Muscle of arm (tissue), 12 donors: ENCODE measurements around the gene RPL31. TPM values are rescaled to one million over a fixed set of nuclear protein-coding genes. Genes with fewer than 3 reads are reported as not detected.
A peak's percentile ranks its signal among the peaks of the same experiment; 100 is the strongest.

Source experiments
- DNase-seq: peaks from one replicate; pipeline ENCODE4 v3.0.0-alpha.2; 2013
- polyA plus RNA-seq, 12 donors: library from polyadenylated mRNA; unstranded; fragments of 120-200 nt; gene quantifications; one replicate each; pipeline ENCODE4 v1.2.1, GENCODE V29; 2013; ENCODE audit not compliant: insufficient read length in 12 of 12

Gene RPL31
- polyA plus RNA-seq, 12 donors, result 2,083 to 3,992 (median 3,612) TPM; not detected in 1

GRCh38 chr2:100967716-100968115, 34.4 kb upstream of the RPL31 start:
- DNase-seq, result no peak

- DNase-seq, result no peak
These were observed 33.6 kb upstream of the RPL31 start for GRCh38 chr2:100968146-100969145.

GRCh38 chr2:100969998-100970397, 32.1 kb upstream of the RPL31 start:
- DNase-seq, result no peak

- DNase-seq, result no peak
These were observed 30.9 kb upstream of the RPL31 start for GRCh38 chr2:100971221-100971620.

GRCh38 chr2:100972452-100972851, 29.6 kb upstream of the RPL31 start:
- no peak for DNase-seq

GRCh38 chr2:100974712-100975520, 27.2 kb upstream of the RPL31 start:
- DNase-seq, result no peak

GRCh38 chr2:100975521-100975785, 26.6 kb upstream of the RPL31 start:
- no peak for DNase-seq

GRCh38 chr2:100976061-100976460, 26.0 kb upstream of the RPL31 start:
- no peak for DNase-seq

GRCh38 chr2:100976645-100977391, 25.3 kb upstream of the RPL31 start:
- no peak for DNase-seq

GRCh38 chr2:100977511-100977910, 24.6 kb upstream of the RPL31 start:
- DNase-seq, result no peak

- peak; percentile 38 for DNase-seq
These were observed 23.4 kb upstream of the RPL31 start for GRCh38 chr2:100978582-100979191.

GRCh38 chr2:100980046-100980445, 22.0 kb upstream of the RPL31 start:
- no peak for DNase-seq

GRCh38 chr2:100981011-100981410, 21.1 kb upstream of the RPL31 start:
- DNase-seq, result no peak

- DNase-seq, result no peak
These were observed 19.6 kb upstream of the RPL31 start for GRCh38 chr2:100982431-100982861.

- DNase-seq, result no peak
These were observed 18.9 kb upstream of the RPL31 start for GRCh38 chr2:100983201-100983600.

- no peak for DNase-seq
These were observed 18.3 kb upstream of the RPL31 start for GRCh38 chr2:100983684-100984310.

GRCh38 chr2:100984892-100985307, 17.2 kb upstream of the RPL31 start:
- DNase-seq, result no peak

- no peak for DNase-seq
These were observed 15.9 kb upstream of the RPL31 start for GRCh38 chr2:100986157-100986556.

- DNase-seq, result no peak
These were observed 14.6 kb upstream of the RPL31 start for GRCh38 chr2:100987536-100987935.

- no peak for DNase-seq
These were observed 14.1 kb upstream of the RPL31 start for GRCh38 chr2:100987974-100988373.
